Measurements from ENCODE around the gene MPP7.

MPP7 gene

DNA sequence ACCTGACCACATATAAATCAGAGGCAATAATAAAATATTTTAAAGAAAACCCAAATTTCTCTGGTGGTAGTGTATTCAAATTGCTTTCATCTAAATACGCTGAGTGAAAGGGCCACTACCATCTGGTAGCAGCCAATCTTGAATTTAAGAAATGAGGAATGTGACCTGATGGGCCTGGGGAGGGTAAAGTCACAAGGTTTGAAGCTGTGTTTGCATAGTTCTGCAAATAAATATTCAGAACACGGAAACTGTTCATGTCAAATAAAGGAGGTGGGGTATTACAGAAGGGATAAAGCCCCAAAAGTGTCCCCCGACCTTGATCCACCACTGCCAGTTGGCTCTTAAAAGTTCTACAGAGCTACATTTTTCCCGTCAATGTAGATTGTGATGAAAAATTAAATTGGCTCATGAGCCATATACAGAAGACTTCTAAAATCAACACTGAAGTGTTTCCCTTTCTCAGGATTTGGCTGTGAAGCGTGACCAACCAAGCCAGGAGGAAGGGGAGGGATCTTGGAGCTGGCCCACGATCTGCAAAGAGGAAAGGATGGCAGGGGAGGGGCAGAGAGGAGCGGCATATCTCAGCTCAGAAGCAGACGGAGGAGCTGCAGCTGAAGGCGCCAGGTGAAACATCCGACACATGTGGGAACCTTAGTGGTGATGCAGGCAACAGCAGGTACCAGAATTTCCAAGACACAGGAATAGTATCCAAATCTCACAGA is 39.6 kb downstream of the MPP7 start:
- no peak for DNase-seq

DNA sequence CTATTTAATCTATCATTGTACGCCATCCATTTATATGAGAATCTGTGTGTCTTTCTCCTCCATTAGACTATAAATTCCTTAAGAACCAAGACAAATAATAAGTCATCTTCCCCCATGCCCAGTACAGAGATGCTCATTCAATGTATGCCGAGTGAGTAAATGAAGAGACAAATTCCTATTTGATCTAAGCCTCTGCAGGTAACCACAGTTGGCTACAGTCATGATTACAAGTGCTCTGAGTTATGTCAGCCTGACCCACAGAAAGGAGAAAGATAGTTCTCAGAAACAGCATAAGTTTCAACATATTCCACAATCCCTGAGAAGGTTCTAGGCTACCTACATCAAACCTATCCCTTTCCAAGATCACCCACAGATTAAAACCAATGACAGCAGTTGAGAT is 46.1 kb downstream of the MPP7 start:
- DNase-seq, result no peak

DNA sequence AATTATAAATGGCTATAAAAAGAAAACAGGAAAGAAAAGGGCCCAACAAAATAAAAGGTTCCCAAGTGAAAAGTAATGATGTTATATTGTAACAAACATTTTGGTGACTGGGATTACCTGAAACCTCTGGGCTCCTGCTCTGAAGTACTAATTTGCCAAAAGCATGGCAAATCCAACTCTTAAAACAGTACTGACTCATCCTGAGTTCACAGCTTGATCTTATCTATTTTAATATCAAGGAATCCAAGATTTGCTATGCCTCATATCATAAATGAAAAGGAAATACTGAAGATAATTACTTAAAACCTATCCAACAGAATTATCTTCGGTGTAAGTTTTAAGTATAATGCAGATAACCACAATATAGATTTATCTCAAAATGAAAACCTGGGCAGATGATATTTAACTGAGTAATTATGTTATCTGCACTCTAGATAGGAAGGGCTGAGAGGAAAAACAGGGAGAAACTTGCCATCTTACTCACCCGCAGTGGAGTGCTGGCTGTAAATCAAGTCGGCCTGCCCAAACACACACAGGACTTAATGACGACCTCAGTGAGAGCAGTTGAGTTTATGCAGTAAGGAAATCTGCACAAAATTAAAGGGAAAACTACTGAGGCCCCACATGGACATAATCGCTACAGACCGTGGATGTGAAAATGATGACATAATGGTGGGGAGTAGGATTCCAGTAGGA is 48.4 kb downstream of the MPP7 start:
- DNase-seq, result no peak

DNA sequence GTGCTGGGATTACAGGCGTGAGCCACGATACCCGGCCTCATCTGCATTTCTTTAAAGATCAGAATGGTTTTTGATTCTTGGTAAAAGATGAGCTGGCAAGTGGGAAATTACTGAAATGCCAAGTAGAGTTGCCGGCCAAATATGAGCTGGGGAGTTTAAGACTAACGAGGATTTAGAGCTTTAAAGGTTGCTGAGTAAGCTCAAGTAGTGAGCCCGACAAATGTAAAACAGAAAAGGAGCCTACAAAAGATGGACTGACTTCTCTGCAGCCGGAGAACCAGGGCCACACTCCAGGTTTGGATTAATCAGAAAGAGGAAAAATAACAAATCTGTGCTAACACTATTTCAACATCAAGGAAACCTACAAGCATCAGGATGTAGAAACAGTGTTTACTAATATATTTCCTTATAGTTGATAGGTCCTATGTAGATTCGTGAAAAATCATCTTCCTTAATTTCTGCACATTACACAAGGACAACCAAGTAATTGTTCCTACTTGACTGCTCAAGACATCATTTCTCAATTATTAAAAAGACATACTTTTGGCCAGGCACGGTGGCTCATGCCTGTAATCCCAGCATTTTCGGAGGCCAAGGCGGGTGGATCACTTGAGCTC is 49.6 kb downstream of the MPP7 start:
- DNase-seq, result no peak

All from SW 1271 (cell line).